ENCODE data around the gene NPPB. TPM values are rescaled to one million over a fixed set of nuclear protein-coding genes. Genes with fewer than 3 reads are reported as not detected.

NPPB gene
- total and polyA plus RNA-seq, 9 of the 15 experiments (the other 6 are each of a cell fraction or from before 2014, with no cell fraction given), result not detected

GRCh38 chr1:11882814-11883538 is 24.2 kb upstream of the NPPB start (continued):
- peak; percentile 67 for TF ChIP-seq PBX2 (CRISPR knock-in tag; IDR thresholded peaks at IDR 0.05; ENCODE audit: low read depth)
- TF ChIP-seq PBX2 (tag; conservative IDR thresholded peaks at IDR 0.05; ENCODE audit: low read depth), result peak; percentile 98
- TF ChIP-seq PTBP1 (IDR thresholded peaks at IDR 0.05; ENCODE audit: low read depth, low read length), result 0 out of 2 replicates have a peak, but pooled peaks have one; percentile 39
- 0 out of 2 replicates have a peak, but pooled peaks have one; percentile 12 for TF ChIP-seq ZBTB34 (CRISPR knock-in tag; IDR thresholded peaks at IDR 0.05)
- peak; percentile 97 for TF ChIP-seq RNF2 (IDR thresholded peaks at IDR 0.05)
- TF ChIP-seq EGR1 (conservative IDR thresholded peaks at IDR 0.05), result 0 out of 2 replicates have a peak, but pooled peaks have one; percentile 16
- peak; percentile 97 for TF ChIP-seq CBFA2T2 (conservative IDR thresholded peaks at IDR 0.05)
- TF ChIP-seq EP300 (IDR thresholded peaks at IDR 0.05; ENCODE audit: low read length), result peak; percentile 93
- peak; percentile 75; the same call in 1 of the 2 replicates for TF ChIP-seq RB1 (IDR thresholded peaks at IDR 0.05; ENCODE audit: low read depth)
- peak; percentile 53; the same call in 1 of the 2 replicates for TF ChIP-seq EHMT2 (IDR thresholded peaks at IDR 0.05)
- peak; percentile 59 to 73 for TF ChIP-seq NRF1 (conservative IDR thresholded peaks at IDR 0.05 in 1 of 2, IDR thresholded peaks at IDR 0.05 in 1 of 2)
- TF ChIP-seq, protein P1, sequence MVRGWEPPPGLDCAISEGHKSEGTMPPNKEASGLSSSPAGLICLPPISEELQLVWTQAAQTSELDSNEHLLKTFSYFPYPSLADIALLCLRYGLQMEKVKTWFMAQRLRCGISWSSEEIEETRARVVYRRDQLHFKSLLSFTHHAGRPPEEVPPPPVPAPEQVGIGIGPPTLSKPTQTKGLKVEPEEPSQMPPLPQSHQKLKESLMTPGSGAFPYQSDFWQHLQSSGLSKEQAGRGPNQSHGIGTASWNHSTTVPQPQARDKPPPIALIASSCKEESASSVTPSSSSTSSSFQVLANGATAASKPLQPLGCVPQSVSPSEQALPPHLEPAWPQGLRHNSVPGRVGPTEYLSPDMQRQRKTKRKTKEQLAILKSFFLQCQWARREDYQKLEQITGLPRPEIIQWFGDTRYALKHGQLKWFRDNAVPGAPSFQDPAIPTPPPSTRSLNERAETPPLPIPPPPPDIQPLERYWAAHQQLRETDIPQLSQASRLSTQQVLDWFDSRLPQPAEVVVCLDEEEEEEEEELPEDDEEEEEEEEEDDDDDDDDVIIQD (CRISPR knock-in tag; IDR thresholded peaks at IDR 0.05), result 0 out of 2 replicates have a peak, but pooled peaks have one; percentile 41
- TF ChIP-seq PTRF (tag; IDR thresholded peaks at IDR 0.05), result 0 out of 2 replicates have a peak, but pooled peaks have one; percentile 12
- TF ChIP-seq RHOXF2B (CRISPR knock-in tag; conservative IDR thresholded peaks at IDR 0.05), result 0 out of 2 replicates have a peak, but pooled peaks have one; percentile 54
- no peak for TF ChIP-seq NR2C1 (IDR thresholded peaks at IDR 0.05)
- peak; percentile 62; the same call in 1 of the 2 replicates for TF ChIP-seq NR2C1 (tag; IDR thresholded peaks at IDR 0.05)
- peak; percentile 68; the same call in 1 of the 2 replicates for TF ChIP-seq MEF2D (tag; conservative IDR thresholded peaks at IDR 0.05; ENCODE audit: low read depth)
- 0 out of 2 replicates have a peak, but pooled peaks have one; percentile 10 for TF ChIP-seq ZNF311 (CRISPR knock-in tag; IDR thresholded peaks at IDR 0.05)
- TF ChIP-seq MECOM (CRISPR knock-in tag; IDR thresholded peaks at IDR 0.05), result peak; percentile 5; the same call in 1 of the 2 replicates
- TF ChIP-seq SMAD4 (CRISPR knock-in tag; conservative IDR thresholded peaks at IDR 0.05), result peak; percentile 99
- peak; percentile 63 for TF ChIP-seq POLR2B (IDR thresholded peaks at IDR 0.05; ENCODE audit: low read depth, partially characterized antibody)
- TF ChIP-seq NFE2L1 (tag; IDR thresholded peaks at IDR 0.05; ENCODE audit: borderline replicate concordance, low read depth), result no peak
- TF ChIP-seq POLR3G (IDR thresholded peaks at IDR 0.05; ENCODE audit: extremely low read depth, insufficient read length, insufficient replicate concordance), result no peak

All from K562 (cell line).